HEK293T (cell line): Measurements from ENCODE around the gene CD4.
"Not testable (repeated sequence)": the region's sequence is repeated elsewhere in the genome, so short reads cannot be mapped to it uniquely, and the experiment has no call there.

Source experiments
- BHLHE40 ChIP-seq: fragments of 450-650 bp; IDR thresholded peaks from 2 replicates; pipeline ENCODE4 v1.6.1; 2016; ENCODE audit warnings: mild to moderate bottlenecking, moderate library complexity, borderline replicate concordance
- CTBP1 ChIP-seq: fragments of 450-650 bp; IDR thresholded peaks from 2 replicates; pipeline ENCODE4 v1.6.1; 2016; ENCODE audit warnings: borderline replicate concordance
- FOXM1 ChIP-seq: fragments of 450-650 bp; IDR thresholded peaks from 2 replicates; pipeline ENCODE4 v1.6.1; 2017; ENCODE audit warnings: mild to moderate bottlenecking, borderline replicate concordance
- L3MBTL2 ChIP-seq: fragments of 450-650 bp; conservative IDR thresholded peaks from 2 replicates; pipeline ENCODE4 v1.6.1; 2016; ENCODE audit warnings: mild to moderate bottlenecking
- NFRKB ChIP-seq: fragments of 450-650 bp; IDR thresholded peaks from 2 replicates; pipeline ENCODE4 v1.6.1; 2016; ENCODE audit warnings: mild to moderate bottlenecking, moderate library complexity
- TARDBP ChIP-seq: fragments of 450-650 bp; IDR thresholded peaks from 2 replicates; pipeline ENCODE4 v1.6.1; 2016
- ZNF384 ChIP-seq: fragments of 450-650 bp; IDR thresholded peaks from 2 replicates; pipeline ENCODE4 v1.6.1; 2016

- not testable (repeated sequence) for TF ChIP-seq CTBP1, BHLHE40, ZNF384, L3MBTL2, FOXM1, NFRKB, TARDBP
These were observed 81.0 kb downstream of the CD4 start for GRCh38 chr12:6870304-6870703.
